COLO668 (cell line): ENCODE results near the gene REEP5.
"Not testable (repeated sequence)": the region's sequence is repeated elsewhere in the genome, so short reads cannot be mapped to it uniquely, and the experiment has no call there.

ENCODE experiments used
- DNase-seq: peaks from one replicate; lab custom pipeline; 2025; ENCODE audit not compliant: unreplicated experiment; lab: John Stamatoyannopoulos, UW

REEP5 gene

GRCh38 chr5:112921833-112922817 lies at the start of gene REEP5:
REEP5 (minus strand) TSS chr5:112922227; CDS start chr5:112922190, 37 bp downstream.
- peak; percentile 88 for DNase-seq

DNA sequence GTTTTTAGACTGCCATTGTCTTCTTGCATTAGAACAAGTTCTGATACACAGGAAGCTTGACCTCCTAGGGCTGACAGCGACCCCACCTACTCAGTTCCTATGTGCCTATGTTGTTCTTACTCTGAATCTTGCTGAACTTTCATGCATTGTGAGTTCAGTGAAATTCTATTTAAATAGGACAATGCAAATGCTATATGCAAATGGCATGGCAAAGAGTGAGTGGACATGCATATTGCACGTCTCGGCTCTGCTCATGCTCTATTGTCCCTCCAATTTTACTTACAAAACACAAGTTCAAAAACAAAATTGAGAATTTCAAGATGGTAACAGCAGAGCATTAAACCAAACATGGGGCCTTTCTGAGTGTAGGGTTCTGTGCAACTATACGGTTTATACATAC lies 49.2 kb upstream of the REEP5 start:
- DNase-seq, result no peak

DNA sequence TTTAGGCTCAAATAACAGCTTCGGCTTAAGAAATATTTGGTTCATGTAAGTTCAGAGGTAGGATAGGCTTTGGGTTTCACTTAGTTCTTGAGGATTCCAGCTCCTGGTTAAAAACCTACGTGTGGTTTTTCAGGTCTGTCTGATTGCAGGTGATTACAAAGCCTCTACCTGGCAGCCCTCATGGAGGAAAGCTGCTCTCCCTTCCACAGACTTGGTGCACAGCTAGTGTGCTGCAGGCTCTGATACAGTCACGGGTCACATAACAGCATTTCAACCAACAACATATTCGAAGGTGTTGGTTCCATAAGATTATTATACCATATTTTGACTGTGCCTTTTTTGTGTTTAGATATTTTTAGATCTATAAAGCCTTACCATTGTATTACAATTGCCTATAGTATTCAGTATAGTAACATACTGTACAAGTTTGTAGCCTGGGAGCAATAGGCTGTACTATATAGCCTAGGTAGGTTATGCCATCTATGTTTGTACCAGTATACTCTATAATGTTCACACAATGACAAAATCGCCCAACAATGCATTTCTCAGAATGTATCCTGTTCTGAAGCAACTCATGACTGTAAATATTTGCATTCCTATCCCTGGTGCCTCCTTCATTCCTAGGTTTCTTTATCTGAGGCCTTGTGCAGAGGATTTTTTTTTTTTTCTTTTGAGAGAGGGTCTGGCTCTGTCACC lies 46.5 kb upstream of the REEP5 start:
- DNase-seq, result no peak

GRCh38 chr5:112967520-112968083 lies 45.6 kb upstream of the REEP5 start:
- no peak for DNase-seq

- DNase-seq, result no peak
Measured at GRCh38 chr5:112965733-112966306, 43.8 kb upstream of the REEP5 start.

GRCh38 chr5:112963374-112963733 lies 41.3 kb upstream of the REEP5 start:
- not testable (repeated sequence) for DNase-seq

GRCh38 chr5:112960863-112961504 lies 39.0 kb upstream of the REEP5 start:
- no peak for DNase-seq

DNA sequence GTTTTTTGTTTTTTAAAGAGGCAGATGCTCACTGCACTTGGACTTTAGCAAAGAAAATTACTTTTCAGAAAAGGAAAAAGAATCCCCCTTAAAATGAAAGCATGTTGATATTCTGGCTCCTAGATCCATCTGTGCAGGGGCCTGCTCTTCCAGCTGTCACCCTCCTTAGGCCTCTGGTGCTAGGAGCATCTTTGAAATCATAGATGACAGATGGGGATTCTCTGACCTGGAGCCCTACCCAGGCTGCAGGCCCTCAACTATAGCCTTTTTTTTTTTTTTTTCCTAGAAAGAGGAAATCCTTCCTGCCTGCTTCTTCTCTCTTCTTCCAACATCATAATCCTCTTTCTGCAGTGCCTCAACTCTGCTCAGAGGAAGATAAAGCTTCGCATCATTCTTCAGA lies 38.3 kb upstream of the REEP5 start:
- DNase-seq, result no peak

- DNase-seq, result not testable (repeated sequence)
Measured at GRCh38 chr5:112959872-112960271, 37.8 kb upstream of the REEP5 start.

DNA sequence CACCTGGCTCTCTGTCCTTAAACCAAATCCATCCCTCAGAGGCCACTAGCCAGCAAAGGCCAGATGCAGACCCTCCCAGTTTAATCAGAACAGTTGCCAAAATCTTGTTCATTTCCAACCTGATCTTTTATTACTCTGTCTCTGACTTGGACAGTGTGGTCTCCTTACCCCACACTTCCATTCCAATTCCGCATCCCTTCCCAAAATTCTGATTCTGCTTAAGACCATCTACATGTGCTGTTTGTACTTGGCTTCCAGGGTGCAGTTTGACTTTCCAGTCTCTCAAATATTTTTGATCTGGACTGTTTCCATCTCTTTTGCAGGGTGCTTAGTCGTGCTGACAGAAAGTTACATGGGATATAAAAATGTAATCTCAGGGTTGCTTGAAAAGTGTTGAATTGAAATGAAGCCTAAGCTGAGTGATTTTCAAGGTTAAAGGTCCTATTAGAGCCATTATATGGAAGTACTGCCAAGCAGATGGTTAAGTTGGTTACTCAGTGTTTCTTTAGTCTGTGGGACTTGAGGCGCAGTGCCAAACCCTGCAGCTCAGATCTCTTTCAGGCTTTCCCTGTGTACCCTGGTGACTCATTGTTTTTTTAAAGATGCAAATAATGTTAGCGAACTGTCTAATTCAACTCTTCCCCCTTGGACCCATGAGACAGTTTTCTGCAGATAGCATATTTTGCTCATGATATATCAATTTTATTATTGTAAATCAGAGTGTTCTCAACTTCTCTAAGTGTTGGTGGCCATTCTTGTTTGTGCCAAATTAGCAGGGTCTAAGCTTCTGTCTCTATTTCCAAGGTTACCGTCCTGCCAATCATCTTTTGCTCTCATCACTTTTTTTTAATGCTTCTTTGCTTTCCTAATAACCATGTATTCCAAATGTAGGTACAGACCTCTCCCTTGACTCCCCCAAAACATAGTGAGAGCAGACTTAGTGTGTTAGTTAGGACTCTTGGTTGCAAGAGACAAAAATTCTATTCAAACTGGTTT lies 36.4 kb upstream of the REEP5 start:
- DNase-seq, result peak; percentile 1

GRCh38 chr5:112957036-112957808 lies 35.2 kb upstream of the REEP5 start:
- DNase-seq, result no peak

DNA sequence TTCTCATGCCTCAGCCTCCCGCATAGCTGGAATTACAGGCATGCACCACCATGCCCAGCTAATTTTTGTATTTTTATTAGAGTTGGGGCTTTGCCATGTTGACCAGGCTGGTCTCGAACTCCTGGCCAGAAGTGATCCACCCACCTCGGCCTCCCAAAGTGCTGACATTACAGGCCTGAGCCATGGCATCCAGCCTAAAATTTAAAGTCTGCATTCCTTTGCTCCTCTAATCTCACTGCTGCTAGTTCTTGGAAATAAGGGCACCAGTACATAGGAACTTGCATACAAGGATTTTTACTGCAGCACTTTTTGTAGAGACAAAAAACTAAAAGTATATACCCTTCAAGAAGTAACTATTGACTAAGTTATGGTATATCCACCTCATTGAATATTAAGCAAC lies 34.6 kb upstream of the REEP5 start:
- DNase-seq, result no peak

GRCh38 chr5:112951124-112951702 lies 29.2 kb upstream of the REEP5 start:
- no peak for DNase-seq

DNA sequence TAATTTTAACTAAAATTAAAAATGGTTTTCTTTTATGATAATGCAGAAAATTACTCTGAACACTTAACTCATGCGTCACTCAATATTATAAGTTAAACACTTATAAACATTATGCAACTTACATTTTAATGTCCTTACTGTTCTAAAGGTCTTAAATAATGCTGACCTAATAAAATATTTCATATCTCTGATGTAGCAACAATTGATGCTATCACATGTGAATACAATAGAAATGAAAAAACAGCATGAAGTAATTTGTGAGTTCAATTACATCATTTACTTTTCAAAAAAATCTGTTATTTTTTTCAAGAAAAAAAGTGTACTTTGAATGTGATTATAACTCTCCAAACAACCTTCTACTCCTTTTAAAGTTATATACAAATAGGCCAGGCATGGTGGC lies 26.4 kb upstream of the REEP5 start:
- DNase-seq, result no peak

DNA sequence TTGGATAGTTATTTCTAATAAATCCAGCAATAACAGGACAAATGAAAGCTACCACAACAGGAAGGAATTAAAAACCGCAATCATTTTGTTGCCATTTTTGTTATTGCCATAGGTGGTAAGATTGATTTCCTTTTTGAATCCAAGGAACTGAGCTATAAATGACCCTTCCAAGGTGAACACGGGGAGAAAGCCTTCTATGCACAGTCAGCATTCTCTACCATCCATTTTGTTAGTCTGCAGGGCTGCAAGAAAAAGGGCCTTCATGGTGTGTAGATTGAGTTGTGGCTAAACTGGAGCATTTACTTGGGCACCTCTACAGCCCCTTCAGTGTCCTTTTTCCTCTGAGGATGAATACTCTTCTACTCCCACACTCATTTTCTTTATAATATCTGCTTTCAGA lies 18.6 kb upstream of the REEP5 start:
- DNase-seq, result no peak

DNA sequence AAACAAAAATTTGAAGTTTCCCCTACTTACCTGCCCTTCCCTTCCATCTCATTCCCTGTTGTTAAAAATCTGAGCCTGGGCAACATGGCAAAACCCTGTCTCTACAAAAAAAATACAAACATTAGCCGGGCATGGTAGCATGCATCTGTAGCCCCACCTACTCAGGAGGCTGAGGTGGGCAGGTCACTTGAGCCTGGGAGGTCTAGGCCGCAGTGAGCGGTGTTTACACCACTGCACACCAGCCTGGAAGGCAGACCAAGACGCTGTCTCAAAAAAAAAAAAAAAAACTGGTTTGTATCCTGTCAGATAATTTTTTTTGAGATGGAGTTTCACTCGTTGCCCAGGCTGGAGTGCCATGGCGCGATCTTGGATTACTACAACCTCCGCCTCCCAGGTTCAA lies 16.3 kb upstream of the REEP5 start:
- no peak for DNase-seq

DNA sequence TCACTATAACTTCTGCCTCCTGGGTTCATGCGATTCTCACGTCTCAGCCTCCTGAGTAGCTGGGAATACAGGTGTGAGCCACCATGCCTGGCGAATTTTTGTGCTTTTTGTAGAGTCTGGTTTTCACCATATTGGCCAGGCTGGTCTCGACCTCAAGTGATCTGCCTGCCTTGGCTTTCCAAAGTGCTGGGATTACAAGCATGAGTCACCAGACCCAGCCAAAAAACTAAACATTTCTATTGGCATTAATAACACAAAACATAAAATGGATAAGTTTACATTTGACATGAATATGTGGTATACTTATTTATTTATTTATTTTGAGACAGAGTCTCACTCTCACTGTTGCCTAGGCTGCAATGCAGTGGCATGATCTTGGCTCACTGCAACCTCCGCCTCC lies 13.6 kb upstream of the REEP5 start:
- DNase-seq, result no peak

- DNase-seq, result no peak
Measured at GRCh38 chr5:112934366-112934663, 12.3 kb upstream of the REEP5 start.
